ENCODE measurements around the gene AMPH. TPM values are rescaled to one million over a fixed set of nuclear protein-coding genes. Genes with fewer than 3 reads are reported as not detected.
"Not testable (repeated sequence)": the region's sequence is repeated elsewhere in the genome, so short reads cannot be mapped to it uniquely, and the experiment has no call there.

Gene AMPH
- total RNA-seq, 2 experiments from 2014 or later: 0.23 TPM; not detected in 1

DNA sequence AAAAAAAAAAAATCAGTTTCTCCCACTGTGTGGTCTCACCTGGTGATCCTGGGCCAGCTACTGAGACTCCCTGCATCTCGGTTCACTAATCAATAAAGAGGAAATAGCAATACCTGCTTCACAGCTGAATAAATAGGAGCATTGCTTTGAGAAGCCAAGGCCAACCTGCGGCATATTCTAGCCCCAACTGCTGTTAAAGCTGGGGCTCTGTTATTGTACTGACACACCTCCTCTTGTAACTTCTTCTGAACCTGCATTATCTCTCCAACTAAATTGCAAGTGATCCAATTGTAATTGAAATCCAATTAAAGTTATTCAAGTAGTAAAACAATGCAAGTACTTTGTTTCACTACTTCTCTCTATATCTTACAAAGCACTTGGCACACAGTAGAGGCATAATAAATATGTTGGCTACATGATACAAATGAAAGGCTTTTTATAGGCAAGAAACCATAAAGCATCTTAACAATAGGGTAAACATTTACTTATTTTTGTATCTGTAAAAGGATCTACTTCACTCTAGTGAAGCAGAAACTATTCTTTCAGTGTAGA is 38.4 kb downstream of the AMPH start:
- DNase-seq: no peak
- CTCF ChIA-PET: interaction anchor here (0.7 kb wide), 1 partner anchor 18 kb away, joined by 4 read pairs; no protein-coding TSS in a partner anchor
- Mint-ChIP-seq H3K4me3 (no peak overlapping the region), H3K9me3 (no peaks in the 10 kb centered on the region), H3K36me3 (ENCODE audit: low read depth) (no peaks in the 10 kb centered on the region), H3K27ac (no peak overlapping the region), H3K4me1 (no peaks in the 10 kb centered on the region), H3K27me3 (no peaks in the 10 kb centered on the region)
- POLR2A ChIA-PET: no interaction called here

DNA sequence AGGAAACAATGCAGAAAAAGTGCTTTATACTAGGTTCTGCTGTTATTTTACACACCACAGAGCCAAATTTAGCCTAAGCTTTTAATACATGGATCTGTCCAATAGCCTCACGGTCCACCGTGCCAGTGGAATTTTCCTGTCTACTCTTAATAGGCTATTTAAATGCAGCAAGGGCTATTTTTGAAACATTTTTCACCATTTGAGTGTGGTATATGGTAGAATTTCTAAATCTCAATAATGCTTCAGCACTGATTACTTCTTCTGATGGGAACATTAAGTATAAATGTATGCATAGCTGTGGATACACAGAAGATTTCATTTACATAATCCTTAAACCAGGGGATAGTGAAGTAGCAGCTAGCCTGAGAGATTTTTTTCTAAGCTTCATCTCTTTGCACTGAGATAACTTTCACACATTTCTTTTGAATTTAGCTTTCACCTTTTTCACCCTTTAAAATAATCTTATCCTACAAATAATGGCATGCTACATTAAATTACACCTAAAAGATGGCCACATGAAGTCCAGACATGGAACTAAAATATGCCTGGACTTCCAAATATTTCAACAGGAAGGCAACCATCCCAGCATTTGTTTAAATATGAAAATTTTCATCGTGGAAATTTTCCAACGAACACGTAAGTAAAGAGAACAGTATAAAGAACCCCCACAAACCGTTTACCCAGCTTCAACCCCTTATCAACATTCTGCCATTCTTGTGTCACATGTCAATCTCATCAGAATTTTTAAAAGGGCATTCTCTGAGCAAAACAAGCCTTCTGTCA is 45.4 kb downstream of the AMPH start:
- Mint-ChIP-seq H3K27ac (no peak overlapping the region), H3K36me3 (ENCODE audit: low read depth) (no peaks in the 10 kb centered on the region), H3K9me3 (no peaks in the 10 kb centered on the region), H3K27me3 (peaks cover 1% of the 10 kb centered on the region), H3K4me3 (no peak overlapping the region), H3K4me1 (no peaks in the 10 kb centered on the region)
- DNase-seq: no peak
- POLR2A ChIA-PET: no interaction called here
- CTCF ChIA-PET: no interaction called here

DNA sequence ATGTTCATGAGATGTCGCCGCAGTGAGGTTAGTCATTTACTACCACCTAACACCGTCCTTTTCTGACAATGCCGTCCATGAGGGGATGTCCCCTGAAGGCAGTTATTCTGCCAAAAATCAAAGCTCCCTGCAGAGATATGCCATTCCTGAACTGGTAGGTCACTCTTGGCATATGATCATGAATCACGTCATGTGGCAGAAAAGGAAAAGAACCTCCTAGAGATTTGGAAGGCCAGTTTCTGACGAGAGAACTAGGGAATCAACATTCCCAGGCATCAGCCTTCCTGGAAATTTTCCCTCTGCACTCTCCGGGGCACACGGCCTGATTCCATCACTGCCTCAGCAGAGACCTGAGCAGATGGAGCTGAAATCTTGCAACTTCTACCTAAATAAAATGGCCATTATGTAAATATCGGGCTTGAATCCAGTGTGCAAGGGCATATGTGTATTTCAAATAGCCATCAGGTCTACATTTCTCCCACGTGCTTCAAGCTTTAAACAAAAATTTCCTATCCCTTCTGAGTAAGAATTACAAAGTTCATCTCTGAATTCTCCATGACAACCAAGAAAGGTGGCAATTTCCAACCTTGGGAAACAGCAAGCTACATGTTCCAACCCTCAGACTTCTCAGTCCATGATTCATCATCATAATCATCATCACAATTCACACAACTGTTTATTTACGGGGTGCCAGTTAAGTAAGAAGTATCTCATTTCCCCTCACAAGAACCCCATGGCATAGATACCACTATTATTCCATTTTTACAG is 46.5 kb downstream of the AMPH start:
- ChIA-PET POLR2A (no interaction called here), CTCF (no interaction called here)
- Mint-ChIP-seq H3K27me3 (peaks cover 1% of the 10 kb centered on the region), H3K4me1 (no peaks in the 10 kb centered on the region), H3K36me3 (ENCODE audit: low read depth) (no peaks in the 10 kb centered on the region), H3K4me3 (no peak overlapping the region), H3K27ac (no peak overlapping the region), H3K9me3 (no peaks in the 10 kb centered on the region)
- no peak for DNase-seq

DNA sequence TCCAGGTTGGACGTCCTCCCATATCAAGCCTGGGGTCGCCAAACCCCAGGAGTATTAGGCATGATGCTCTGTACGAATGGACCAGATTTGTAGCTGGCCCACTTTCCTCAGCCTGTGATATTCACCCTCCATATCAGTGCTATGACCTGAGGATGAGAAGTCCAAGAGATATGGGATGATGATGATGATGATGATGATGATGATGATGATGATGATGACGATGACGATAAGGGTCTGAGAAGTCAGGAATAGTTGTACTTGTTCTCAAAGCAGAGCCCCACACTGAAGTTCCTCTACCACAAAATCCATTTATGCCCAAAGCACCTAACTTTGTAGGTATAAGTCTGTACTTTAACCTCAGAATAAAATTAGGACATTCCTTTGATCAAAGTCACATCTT is 50.7 kb downstream of the AMPH start:
- POLR2A ChIA-PET: no interaction called here
- Mint-ChIP-seq H3K9me3 (peaks cover 3% of the 10 kb centered on the region), H3K36me3 (ENCODE audit: low read depth) (no peaks in the 10 kb centered on the region), H3K4me3 (no peak overlapping the region), H3K27me3 (peaks cover 1% of the 10 kb centered on the region), H3K4me1 (no peaks in the 10 kb centered on the region), H3K27ac (no peak overlapping the region)
- CTCF ChIA-PET: no interaction called here
- no peak for DNase-seq

DNA sequence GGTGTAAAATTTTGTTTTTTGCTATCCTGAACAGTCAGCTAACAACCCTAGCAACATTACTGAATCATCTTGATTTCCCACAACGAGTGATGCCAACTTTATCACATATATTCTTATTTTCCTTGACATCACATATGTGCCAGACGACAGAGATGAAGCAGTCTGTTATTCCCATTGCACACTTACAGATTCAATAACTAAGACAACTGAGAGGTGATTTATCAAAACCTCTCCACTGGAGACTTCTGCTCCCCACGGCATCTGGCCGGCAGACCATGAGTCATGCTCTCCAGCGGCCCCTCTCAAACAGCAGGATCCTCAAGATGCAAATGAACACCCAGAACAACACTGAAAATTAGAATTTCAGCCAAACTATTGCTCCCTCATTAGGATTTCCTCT is 57.1 kb downstream of the AMPH start:
- Mint-ChIP-seq H3K27ac (no peak overlapping the region), H3K4me3 (no peak overlapping the region), H3K27me3 (no peaks in the 10 kb centered on the region), H3K4me1 (no peaks in the 10 kb centered on the region), H3K36me3 (ENCODE audit: low read depth) (no peaks in the 10 kb centered on the region), H3K9me3 (peaks cover 3% of the 10 kb centered on the region)
- ChIA-PET POLR2A (no interaction called here), CTCF (no interaction called here)
- no peak for DNase-seq

DNA sequence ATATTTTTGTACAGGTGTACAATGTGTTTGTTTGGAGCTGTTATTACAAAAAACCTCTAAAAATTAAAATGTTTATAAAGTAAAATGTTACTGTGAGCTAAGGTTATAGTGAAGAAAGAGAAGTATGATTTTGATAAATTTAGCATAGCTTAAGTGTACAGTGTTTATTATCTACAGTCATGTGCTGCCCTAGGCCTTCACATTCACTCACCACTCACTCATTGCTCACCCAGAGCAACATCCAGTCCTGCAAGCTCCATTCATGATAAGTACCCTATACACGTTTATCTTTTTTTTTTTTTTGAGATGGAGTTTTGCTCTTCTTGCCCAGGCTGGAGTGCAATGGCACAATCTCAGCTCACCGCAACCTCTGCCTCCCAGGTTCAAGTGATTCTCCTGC is 59.6 kb downstream of the AMPH start:
- H3K4me3 Mint-ChIP-seq; DNase-seq; H3K36me3 Mint-ChIP-seq (ENCODE audit: low read depth); H3K9me3 Mint-ChIP-seq; H3K4me1 Mint-ChIP-seq; H3K27ac Mint-ChIP-seq; CTCF ChIA-PET; H3K27me3 Mint-ChIP-seq: not testable (repeated sequence)
- POLR2A ChIA-PET: interaction anchor here (0.6 kb wide), 1 partner anchor 40 kb away, joined by 3 read pairs; no protein-coding TSS in a partner anchor

DNA sequence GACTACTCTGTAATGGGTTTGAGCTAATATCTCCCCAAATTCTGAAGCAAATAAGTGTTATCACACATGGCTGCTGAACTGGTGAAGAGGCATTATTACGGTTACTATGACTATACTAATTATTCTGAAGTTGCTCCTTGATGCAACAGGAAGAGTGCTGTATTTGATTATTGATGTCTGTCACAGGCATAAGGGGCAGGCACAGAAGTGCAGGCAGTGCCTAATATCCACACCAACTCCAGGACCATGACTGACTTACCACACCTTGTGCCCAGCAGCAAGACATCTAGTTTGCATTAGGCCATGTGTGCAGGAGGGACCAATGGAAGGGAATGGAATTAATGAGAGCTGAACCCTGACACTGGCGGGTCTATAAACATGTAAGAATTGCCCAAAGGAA is 62.7 kb downstream of the AMPH start:
- Mint-ChIP-seq H3K4me3 (no peak overlapping the region), H3K27me3 (no peaks in the 10 kb centered on the region), H3K27ac (no peak overlapping the region), H3K9me3 (no peaks in the 10 kb centered on the region), H3K36me3 (ENCODE audit: low read depth) (no peaks in the 10 kb centered on the region), H3K4me1 (no peaks in the 10 kb centered on the region)
- no peak for DNase-seq
- ChIA-PET POLR2A (no interaction called here), CTCF (no interaction called here)

DNA sequence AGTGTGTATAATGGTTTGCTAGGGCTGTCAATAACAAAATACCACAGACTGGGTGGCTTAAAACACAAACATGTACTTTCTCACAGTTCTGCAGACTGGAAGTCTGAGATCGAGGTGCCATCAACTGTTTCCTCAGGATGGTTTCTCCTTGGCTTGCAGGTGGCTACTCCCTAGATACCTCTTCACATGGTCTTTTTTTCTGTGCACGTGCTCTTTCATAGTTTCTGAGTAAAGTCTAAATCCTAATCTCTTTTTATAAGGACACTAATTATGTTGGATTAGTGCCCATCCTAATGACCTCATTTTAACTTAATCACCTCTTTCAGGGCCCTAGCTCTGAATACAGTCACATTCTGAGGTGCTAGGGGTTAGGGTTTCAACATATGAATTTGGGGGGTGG is 65.9 kb downstream of the AMPH start:
- Mint-ChIP-seq H3K36me3 (ENCODE audit: low read depth) (no peaks in the 10 kb centered on the region), H3K9me3 (no peaks in the 10 kb centered on the region), H3K4me3 (no peak overlapping the region), H3K27me3 (peaks cover 2% of the 10 kb centered on the region), H3K27ac (no peak overlapping the region), H3K4me1 (no peaks in the 10 kb centered on the region)
- DNase-seq: no peak
- CTCF ChIA-PET: no interaction called here
- POLR2A ChIA-PET: interaction anchor here (0.6 kb wide), 1 partner anchor 745 kb away, joined by 3 read pairs; no protein-coding TSS in a partner anchor

DNA sequence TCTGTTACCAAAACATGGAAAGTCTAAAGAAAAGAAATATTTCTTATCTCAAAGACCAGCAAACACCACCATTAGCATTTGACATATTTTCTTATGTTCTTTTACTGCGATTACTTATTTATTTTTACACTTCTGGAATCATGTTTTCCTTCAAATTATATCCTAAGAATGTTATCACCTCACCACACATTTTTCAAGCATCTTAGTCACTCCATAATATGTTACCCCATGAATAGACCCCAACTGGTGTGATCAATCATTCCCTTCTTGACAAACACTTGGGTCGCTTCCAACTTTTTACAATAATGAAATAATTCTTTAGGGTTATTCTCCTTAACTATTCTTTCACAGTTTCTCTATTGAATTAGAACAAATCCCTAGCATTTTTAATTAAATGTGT is 67.4 kb downstream of the AMPH start:
- Mint-ChIP-seq H3K9me3 (no peaks in the 10 kb centered on the region), H3K4me3 (no peak overlapping the region), H3K4me1 (no peaks in the 10 kb centered on the region), H3K36me3 (ENCODE audit: low read depth) (no peaks in the 10 kb centered on the region), H3K27ac (no peak overlapping the region), H3K27me3 (peaks cover 2% of the 10 kb centered on the region)
- ChIA-PET POLR2A (no interaction called here), CTCF (no interaction called here)
- DNase-seq: no peak

DNA sequence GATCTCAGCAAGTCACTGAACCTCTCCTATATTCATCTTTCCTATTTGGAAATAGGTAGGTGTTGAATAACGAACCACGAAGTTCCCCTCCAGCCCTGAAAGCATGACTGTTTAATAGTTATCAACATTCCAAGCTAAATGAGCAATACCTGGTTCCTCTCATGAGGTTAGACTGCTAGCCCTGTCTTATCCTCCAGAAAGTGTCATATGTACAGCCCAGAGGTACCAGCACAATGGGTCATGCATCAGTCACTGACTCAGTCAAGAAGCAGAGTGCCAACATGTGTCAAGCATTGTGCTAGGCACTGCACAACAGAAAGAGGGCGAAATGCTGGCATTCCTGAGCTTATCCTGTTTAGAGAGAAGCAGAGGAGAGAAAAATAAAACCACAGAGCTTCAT is 70.0 kb downstream of the AMPH start:
- Mint-ChIP-seq H3K27me3 (peaks cover 2% of the 10 kb centered on the region), H3K36me3 (ENCODE audit: low read depth) (no peaks in the 10 kb centered on the region), H3K9me3 (no peaks in the 10 kb centered on the region), H3K4me3 (no peak overlapping the region), H3K4me1 (no peaks in the 10 kb centered on the region), H3K27ac (no peak overlapping the region)
- no peak for DNase-seq
- ChIA-PET POLR2A (no interaction called here), CTCF (no interaction called here)

DNA sequence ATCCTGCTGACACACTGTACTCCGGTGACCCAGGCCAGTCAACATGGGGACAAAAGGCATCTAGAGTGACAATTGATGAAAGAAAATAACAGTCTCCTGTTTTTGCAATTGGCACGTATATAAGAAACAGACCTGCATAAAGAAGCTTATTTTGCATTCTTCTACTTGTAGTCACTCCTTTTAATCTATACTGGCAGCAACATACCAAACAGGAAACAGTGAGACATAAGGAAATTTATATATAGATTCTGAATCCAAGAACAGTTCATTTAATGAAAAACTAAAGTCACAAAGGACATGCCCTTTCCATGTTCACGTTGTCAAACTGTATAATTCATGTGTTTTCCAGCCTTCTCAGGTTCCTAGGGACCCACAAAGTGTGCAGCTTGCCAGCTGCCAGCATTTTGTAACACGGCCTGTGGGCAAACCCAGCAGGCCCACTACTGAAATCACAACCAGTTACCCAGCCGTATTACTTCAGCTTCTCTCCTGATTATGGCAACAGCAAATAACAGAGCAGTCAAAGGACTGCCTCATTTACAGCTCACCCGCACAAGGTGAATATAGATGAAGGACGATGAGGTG is 72.3 kb downstream of the AMPH start:
- POLR2A ChIA-PET: no interaction called here
- H3K27me3 Mint-ChIP-seq: peaks cover 2% of the 10 kb centered on the region
- CTCF ChIA-PET: no interaction called here

DNA sequence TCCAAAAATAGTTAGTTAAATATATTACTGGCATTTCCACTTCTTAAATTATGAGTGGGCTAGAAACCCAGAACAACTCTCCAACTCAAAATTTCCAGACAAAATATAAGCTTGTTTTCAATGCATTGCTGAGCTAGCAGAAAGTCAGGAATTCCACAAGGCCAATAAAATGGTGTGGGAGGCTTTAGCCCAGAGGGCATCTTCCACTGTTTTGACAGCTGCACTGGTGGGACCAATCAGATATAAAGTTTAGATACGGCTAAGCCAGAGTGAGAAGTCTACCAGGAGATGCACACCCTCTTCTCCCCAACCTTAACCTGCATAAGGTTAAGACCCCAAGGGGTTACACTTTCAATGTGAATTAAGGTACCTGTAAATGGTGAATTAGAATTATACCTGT is 76.6 kb downstream of the AMPH start:
- ChIA-PET CTCF (no interaction called here), POLR2A (no interaction called here)
- Mint-ChIP-seq H3K4me1 (no peaks in the 10 kb centered on the region), H3K27me3 (peaks cover 9% of the 10 kb centered on the region), H3K27ac (no peak overlapping the region), H3K4me3 (no peak overlapping the region), H3K36me3 (ENCODE audit: low read depth) (no peaks in the 10 kb centered on the region), H3K9me3 (no peaks in the 10 kb centered on the region)
- no peak for DNase-seq

More for the DNA sequence above, 72.3 kb downstream of the AMPH start:
- H3K36me3 Mint-ChIP-seq (ENCODE audit: low read depth): no peaks in the 10 kb centered on the region
- H3K4me3 Mint-ChIP-seq: no peak overlapping the region
- no peak for DNase-seq
- no peaks in the 10 kb centered on the region for H3K4me1 Mint-ChIP-seq
- H3K9me3 Mint-ChIP-seq: no peaks in the 10 kb centered on the region
- no peak overlapping the region for H3K27ac Mint-ChIP-seq

DNA sequence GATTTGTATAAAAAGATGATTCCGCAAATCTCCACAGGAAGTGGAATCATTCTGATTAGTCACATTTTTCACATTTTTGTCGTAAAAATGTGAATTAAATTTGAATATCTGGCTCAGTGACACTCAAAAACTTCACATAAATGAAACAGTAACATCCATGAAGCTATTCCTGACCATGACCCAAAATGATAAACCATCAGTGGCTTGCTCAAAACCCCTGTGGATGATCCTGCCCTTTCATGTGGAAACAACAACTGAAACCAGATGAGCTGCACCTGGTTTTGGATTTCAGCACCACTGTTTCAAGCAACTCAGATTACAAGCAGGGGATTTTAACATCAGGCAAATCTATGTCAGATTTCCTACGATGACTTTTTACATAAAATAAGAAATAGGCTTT is 80.3 kb downstream of the AMPH start:
- POLR2A ChIA-PET: no interaction called here
- no peak for DNase-seq
- peaks cover 21% of the 10 kb centered on the region for H3K27me3 Mint-ChIP-seq
- H3K4me1 Mint-ChIP-seq: no peaks in the 10 kb centered on the region
- no peaks in the 10 kb centered on the region for H3K36me3 Mint-ChIP-seq (ENCODE audit: low read depth)
- H3K9me3 Mint-ChIP-seq: no peaks in the 10 kb centered on the region
- CTCF ChIA-PET: no interaction called here
- no peak overlapping the region for H3K4me3 Mint-ChIP-seq
- no peak overlapping the region for H3K27ac Mint-ChIP-seq
